ENCODE measurements around the gene GRID2IP. TPM values are rescaled to one million over a fixed set of nuclear protein-coding genes. Genes with fewer than 3 reads are reported as not detected.
A peak's percentile ranks its signal among the peaks of the same experiment; 100 is the strongest.

Gene GRID2IP
- total and polyA plus RNA-seq, 8 donors = 0.21 to 1.3 (median 1.1) TPM

DNA sequence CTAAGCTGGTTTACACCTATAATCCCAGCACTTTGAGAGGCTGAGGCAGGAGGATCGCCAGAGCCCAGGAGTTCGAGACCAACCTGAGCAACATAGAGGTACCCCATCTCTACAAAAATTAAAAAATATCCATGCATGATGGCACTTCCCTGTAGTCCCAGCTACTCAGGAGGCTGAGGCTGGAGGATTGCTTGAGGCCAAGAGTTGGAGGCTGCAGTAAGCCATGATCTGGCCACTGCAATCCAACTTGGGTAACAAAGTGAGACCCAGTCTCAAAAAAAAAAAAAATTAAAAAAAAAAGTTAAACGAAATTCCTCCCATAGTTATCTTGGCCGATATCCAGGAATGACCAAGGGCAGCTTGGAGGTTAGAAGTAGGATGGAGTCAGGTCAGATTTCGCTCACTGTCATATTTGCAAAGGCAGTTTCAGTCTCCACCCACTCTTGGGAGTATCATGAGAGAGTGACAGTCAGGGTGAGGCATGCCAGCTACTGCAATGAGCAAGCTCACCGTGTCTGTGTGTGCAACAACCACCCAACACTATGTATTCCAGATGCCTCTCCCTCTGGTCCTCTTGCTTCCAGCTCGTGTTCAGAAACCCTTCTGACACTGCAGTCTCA, 20.0 kb upstream of the GRID2IP start:
- H3K27ac ChIP-seq = no peak overlapping the region
- H3K9me3 ChIP-seq = no peaks in the 10 kb centered on the region
- DNase-seq = peak in 1 of 4 donors; percentile 0
- H3K4me3 ChIP-seq = no peak overlapping the region
- intact Hi-C loops (cut with DNase I) = loop anchor here in 1 of 2 donors (10.0 kb wide), 1 partner anchor 56 kb away; no protein-coding TSS in a partner anchor
- no peak for ATAC-seq
- TF ChIP-seq, protein P1, sequence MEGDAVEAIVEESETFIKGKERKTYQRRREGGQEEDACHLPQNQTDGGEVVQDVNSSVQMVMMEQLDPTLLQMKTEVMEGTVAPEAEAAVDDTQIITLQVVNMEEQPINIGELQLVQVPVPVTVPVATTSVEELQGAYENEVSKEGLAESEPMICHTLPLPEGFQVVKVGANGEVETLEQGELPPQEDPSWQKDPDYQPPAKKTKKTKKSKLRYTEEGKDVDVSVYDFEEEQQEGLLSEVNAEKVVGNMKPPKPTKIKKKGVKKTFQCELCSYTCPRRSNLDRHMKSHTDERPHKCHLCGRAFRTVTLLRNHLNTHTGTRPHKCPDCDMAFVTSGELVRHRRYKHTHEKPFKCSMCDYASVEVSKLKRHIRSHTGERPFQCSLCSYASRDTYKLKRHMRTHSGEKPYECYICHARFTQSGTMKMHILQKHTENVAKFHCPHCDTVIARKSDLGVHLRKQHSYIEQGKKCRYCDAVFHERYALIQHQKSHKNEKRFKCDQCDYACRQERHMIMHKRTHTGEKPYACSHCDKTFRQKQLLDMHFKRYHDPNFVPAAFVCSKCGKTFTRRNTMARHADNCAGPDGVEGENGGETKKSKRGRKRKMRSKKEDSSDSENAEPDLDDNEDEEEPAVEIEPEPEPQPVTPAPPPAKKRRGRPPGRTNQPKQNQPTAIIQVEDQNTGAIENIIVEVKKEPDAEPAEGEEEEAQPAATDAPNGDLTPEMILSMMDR (IDR thresholded peaks at IDR 0.05) = no peak
- peaks cover 0 to 11% of the 10 kb centered on the region in 2 donors for H3K27me3 ChIP-seq
- H3K36me3 ChIP-seq = no peaks in the 10 kb centered on the region
- no peaks in the 10 kb centered on the region for H3K4me1 ChIP-seq

- ATAC-seq = no peak
- Histone ChIP-seq H3K36me3 (no peaks in the 10 kb centered on the region), H3K27ac (no peak overlapping the region), H3K4me1 (no peaks in the 10 kb centered on the region), H3K9me3 (no peaks in the 10 kb centered on the region), H3K27me3 (peaks cover 0 to 16% of the 10 kb centered on the region in 2 donors), H3K4me3 (no peak overlapping the region)
- intact Hi-C loops (cut with DNase I) = no loop called here
- TF ChIP-seq, protein P1 (IDR thresholded peaks at IDR 0.05) = no peak
- peak in 1 of 4 donors; percentile 5 for DNase-seq
Observed at GRCh38 chr7:6567886-6568285, 16.6 kb upstream of the GRID2IP start.

- ATAC-seq (no peak), DNase-seq (no peak)
- TF ChIP-seq, protein P1 (IDR thresholded peaks at IDR 0.05) = no peak
- Histone ChIP-seq H3K9me3 (no peaks in the 10 kb centered on the region), H3K36me3 (no peaks in the 10 kb centered on the region), H3K4me1 (no peaks in the 10 kb centered on the region), H3K27me3 (peaks cover 0 to 8% of the 10 kb centered on the region in 2 donors), H3K4me3 (no peak overlapping the region), H3K27ac (no peak overlapping the region)
- intact Hi-C loops (cut with DNase I) = no loop called here
Observed at GRCh38 chr7:6565655-6566054, 14.4 kb upstream of the GRID2IP start.

DNA sequence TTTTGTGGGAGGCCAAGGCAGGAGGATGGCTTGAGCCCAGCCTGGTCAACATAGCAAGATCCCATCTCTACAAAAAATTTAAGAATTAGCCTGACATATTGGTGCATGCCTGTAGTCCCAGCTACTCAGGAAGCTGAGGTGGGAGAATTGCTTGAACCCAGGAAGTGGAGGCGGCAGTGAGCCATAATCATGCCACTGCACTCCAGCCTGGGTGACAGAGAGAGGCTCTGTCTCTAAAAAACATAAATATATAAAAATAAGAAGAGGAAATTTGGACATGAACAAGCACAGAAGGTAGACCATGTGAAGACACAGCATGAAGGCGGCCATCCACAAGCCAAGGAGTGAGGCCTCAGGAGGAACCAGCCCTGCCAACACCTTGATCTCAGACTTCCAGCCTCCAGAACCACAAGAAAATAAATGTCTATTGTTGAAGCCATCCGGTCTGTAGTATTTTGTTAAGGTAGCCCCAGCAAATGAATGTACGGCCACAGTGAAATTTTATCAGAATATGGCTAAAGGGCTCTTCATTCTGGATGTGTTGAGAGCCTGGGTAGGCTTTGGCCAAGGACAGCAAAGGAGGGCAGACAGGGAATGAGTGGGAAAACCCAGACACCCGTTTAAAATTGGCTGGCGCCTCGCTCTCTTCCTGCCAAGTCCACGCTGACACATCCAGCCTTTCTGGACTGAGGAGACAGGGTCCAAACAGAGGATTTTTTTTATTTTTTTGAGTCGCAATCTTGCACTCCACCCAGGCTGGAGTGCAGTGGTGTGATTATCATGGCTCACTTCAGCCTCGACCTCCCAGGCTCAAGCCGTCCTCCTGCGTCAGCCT, 12.9 kb upstream of the GRID2IP start:
- Histone ChIP-seq H3K9me3 (no peaks in the 10 kb centered on the region), H3K36me3 (no peaks in the 10 kb centered on the region), H3K4me3 (no peak overlapping the region), H3K27ac (no peak overlapping the region), H3K4me1 (no peaks in the 10 kb centered on the region), H3K27me3 (peaks cover 0 to 5% of the 10 kb centered on the region in 2 donors)
- intact Hi-C loops (cut with DNase I) = no loop called here
- DNase-seq = no peak
- ATAC-seq = no peak
- TF ChIP-seq, protein P1 (IDR thresholded peaks at IDR 0.05) = no peak

- TF ChIP-seq, protein P1 (IDR thresholded peaks at IDR 0.05) = no peak
- H3K27ac ChIP-seq = no peak overlapping the region
- intact Hi-C loops (cut with DNase I) = no loop called here
Observed at GRCh38 chr7:6562106-6562505, 10.8 kb upstream of the GRID2IP start.

More at GRCh38 chr7:6562106-6562505, 10.8 kb upstream of the GRID2IP start:
- Histone ChIP-seq H3K36me3 (no peaks in the 10 kb centered on the region), H3K4me1 (no peaks in the 10 kb centered on the region), H3K4me3 (no peak overlapping the region), H3K9me3 (no peaks in the 10 kb centered on the region), H3K27me3 (peaks cover 0 to 5% of the 10 kb centered on the region in 2 donors)
- ATAC-seq (no peak), DNase-seq (no peak)
